ENCODE data around the gene MCTP1. TPM values are rescaled to one million over a fixed set of nuclear protein-coding genes. Genes with fewer than 3 reads are reported as not detected.

Gene MCTP1
- total and polyA plus RNA-seq, 9 of the 15 experiments (the other 6 are each of a cell fraction or from before 2014, with no cell fraction given): 0.04 to 0.93 (median 0.06) TPM; not detected in 4

GRCh38 chr5:94932259-94932658 lies 352.6 kb downstream of the MCTP1 start (continued):
- TF ChIP-seq, protein P1, sequence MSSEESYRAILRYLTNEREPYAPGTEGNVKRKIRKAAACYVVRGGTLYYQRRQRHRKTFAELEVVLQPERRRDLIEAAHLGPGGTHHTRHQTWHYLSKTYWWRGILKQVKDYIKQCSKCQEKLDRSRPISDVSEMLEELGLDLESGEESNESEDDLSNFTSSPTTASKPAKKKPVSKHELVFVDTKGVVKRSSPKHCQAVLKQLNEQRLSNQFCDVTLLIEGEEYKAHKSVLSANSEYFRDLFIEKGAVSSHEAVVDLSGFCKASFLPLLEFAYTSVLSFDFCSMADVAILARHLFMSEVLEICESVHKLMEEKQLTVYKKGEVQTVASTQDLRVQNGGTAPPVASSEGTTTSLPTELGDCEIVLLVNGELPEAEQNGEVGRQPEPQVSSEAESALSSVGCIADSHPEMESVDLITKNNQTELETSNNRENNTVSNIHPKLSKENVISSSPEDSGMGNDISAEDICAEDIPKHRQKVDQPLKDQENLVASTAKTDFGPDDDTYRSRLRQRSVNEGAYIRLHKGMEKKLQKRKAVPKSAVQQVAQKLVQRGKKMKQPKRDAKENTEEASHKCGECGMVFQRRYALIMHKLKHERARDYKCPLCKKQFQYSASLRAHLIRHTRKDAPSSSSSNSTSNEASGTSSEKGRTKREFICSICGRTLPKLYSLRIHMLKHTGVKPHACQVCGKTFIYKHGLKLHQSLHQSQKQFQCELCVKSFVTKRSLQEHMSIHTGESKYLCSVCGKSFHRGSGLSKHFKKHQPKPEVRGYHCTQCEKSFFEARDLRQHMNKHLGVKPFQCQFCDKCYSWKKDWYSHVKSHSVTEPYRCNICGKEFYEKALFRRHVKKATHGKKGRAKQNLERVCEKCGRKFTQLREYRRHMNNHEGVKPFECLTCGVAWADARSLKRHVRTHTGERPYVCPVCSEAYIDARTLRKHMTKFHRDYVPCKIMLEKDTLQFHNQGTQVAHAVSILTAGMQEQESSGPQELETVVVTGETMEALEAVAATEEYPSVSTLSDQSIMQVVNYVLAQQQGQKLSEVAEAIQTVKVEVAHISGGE (CRISPR knock-in tag; IDR thresholded peaks at IDR 0.05): no peak
- no peak for TF ChIP-seq ZNF444 (CRISPR knock-in tag; IDR thresholded peaks at IDR 0.05)
- TF ChIP-seq JUN (IDR thresholded peaks at IDR 0.05; ENCODE audit: borderline replicate concordance, low read depth, low read length): no peak
- no peak for TF ChIP-seq JUN (CRISPR knock-in tag; IDR thresholded peaks at IDR 0.05; ENCODE audit: borderline replicate concordance)

GRCh38 chr5:94928891-94929290 lies 356.0 kb downstream of the MCTP1 start:
- DNase-seq (ENCODE audit: extremely low read depth in 1 of 4, low spot score in 3 of 4) (no peak), ATAC-seq (no peak), FAIRE-seq (no peak)
- Histone ChIP-seq H3K79me2 (ENCODE audit: control insufficient read depth, insufficient read depth, low read length) (no peaks in the 10 kb centered on the region), H3K9me1 (ENCODE audit: control insufficient read depth, insufficient read depth, low read length) (no peaks in the 10 kb centered on the region), H3K4me3 (no peak overlapping the region), H4K20me1 (replicated peaks; ENCODE audit: control insufficient read depth, insufficient read depth, low read length) (no peaks in the 10 kb centered on the region), H3K27ac (ENCODE audit: extremely low read depth, low read depth, low read length) (no peak overlapping the region), H3K36me3 (ENCODE audit: control insufficient read depth, insufficient read depth, low read length) (no peaks in the 10 kb centered on the region), H3K9ac (ENCODE audit: insufficient read depth in 1 of 2, low read depth in 2 of 2, low read length in 2 of 2) (no peak overlapping the region), H3K4me2 (ENCODE audit: insufficient read depth, low read length) (no peak overlapping the region), H2AFZ (ENCODE audit: low read depth, low read length) (no peak overlapping the region), H3K9me3 (replicated peaks; ENCODE audit: control insufficient read depth, insufficient read depth, low read depth, low read length) (no peaks in the 10 kb centered on the region), H3K27me3 (ENCODE audit: control insufficient read depth in 2 of 2, insufficient read depth in 2 of 2, low read length in 2 of 2) (no peaks in the 10 kb centered on the region), H3K4me1 (replicated peaks in 1 of 2; ENCODE audit: control insufficient read depth in 2 of 2, insufficient read depth in 2 of 2, low read length in 2 of 2) (no peaks in the 10 kb centered on the region)
- ChIA-PET POLR2A (interaction anchor here (0.9 kb wide), 1 partner anchor 24 kb away, joined by 3 read pairs; no protein-coding TSS in a partner anchor), CTCF (ENCODE audit: low intra/inter-chr PET ratio) (no interaction called here)
- WGBS (ENCODE audit: insufficient coverage, low coverage, missing lambda C conversion rate): 0% methylated on average over 6 of the region's 6 CpGs
- no TSS peak for BruUV-seq (replicated peaks)
- in situ Hi-C loops (cut with MboI): no loop called here
- intact Hi-C loops (cut with micrococcal nuclease): no loop called here
- TF ChIP-seq PRPF4 (IDR thresholded peaks at IDR 0.05; ENCODE audit: insufficient read depth, low read depth, low read length, poor library complexity, severe bottlenecking) (no peak), ZZZ3 (IDR thresholded peaks at IDR 0.05) (no peak), CBX5 (IDR thresholded peaks at IDR 0.05; ENCODE audit: borderline replicate concordance, low read depth) (no peak), ZNF140 (CRISPR knock-in tag; IDR thresholded peaks at IDR 0.05) (no peak), ZFP1 (CRISPR knock-in tag; IDR thresholded peaks at IDR 0.05) (no peak), SMAD1 (IDR thresholded peaks at IDR 0.05; ENCODE audit: low read depth, low read length, partially characterized antibody) (no peak), ZBED1 (IDR thresholded peaks at IDR 0.05) (no peak), PHB2 (IDR thresholded peaks at IDR 0.05; ENCODE audit: low read depth) (no peak)
